ENCODE data around the gene RNF222.

DNA sequence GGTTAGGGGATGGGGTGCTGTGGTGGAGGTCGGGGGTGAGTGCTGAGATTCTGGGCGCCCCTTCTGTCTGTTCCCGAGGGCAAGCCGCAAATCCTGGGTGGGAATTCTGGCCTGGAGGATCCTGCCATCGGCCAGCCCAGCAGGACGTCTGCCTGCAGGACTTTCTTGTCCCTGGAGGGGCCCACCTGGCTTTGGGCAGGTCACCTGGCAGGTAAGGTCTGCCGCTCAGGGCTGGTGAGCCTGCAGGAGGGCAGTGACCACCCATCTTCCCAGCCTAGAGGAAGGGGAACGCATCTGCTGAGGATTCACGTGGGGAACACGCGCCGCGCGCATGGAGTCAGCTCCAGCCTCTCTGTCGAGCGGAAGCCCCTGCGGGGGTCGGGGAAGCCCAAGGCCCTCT, 5.4 kb downstream of the RNF222 start:
- TF ChIP-seq CTCF (IDR thresholded peaks at IDR 0.05): no peak
- no peak for TF ChIP-seq REST (IDR thresholded peaks at IDR 0.05; ENCODE audit: low read depth, low read length)
- no peak for TF ChIP-seq RFX5 (IDR thresholded peaks at IDR 0.05; ENCODE audit: low read length)
- TF ChIP-seq TAF1 (IDR thresholded peaks at IDR 0.05; ENCODE audit: borderline replicate concordance, low read depth, low read length): no peak
- TF ChIP-seq SMC3 (IDR thresholded peaks at IDR 0.05; ENCODE audit: low read depth, low read length): no peak

All from SK-N-SH (cell line).